ENCODE measurements around the gene PPP1R16B. TPM values are rescaled to one million over a fixed set of nuclear protein-coding genes. Genes with fewer than 3 reads are reported as not detected.
A peak's percentile ranks its signal among the peaks of the same experiment; 100 is the strongest.

Gene PPP1R16B
- total and polyA plus RNA-seq, 7 experiments from 2014 or later: 11.4 to 75.4 (median 21.5) TPM

- Mint-ChIP-seq H3K27ac (peak overlapping the region in 5 of 9 donors; percentile 35 to 82 (median 63)), H3K36me3 (peaks cover 4 to 19% (median 6%) of the 10 kb centered on the region in 5 donors), H3K4me1 (peaks cover 10 to 45% (median 34%) of the 10 kb centered on the region in 7 donors), H3K9me3 (peaks cover 0 to 17% (median 6%) of the 10 kb centered on the region in 11 donors), H3K27me3 (peaks cover 0 to 3% (median 0%) of the 10 kb centered on the region in 5 donors), H3K4me3 (no peak overlapping the region)
- Histone ChIP-seq H3K36me3 (ENCODE audit: control insufficient read depth in 2 of 3, insufficient read depth in 3 of 3, low read length in 3 of 3) (peaks cover 0 to 6% (median 0%) of the 10 kb centered on the region in 3 experiments), H3K27ac (ENCODE audit: low read depth, low read length) (no peak overlapping the region), H3K27me3 (ENCODE audit: control insufficient read depth in 2 of 2, insufficient read depth in 2 of 2, low read length in 2 of 2) (no peaks in the 10 kb centered on the region), H3K9me3 (ENCODE audit: control insufficient read depth in 2 of 3, low read length in 3 of 3) (peaks cover 0 to 5% (median 0%) of the 10 kb centered on the region in 3 experiments), H3K4me3 (ENCODE audit: low read length) (no peak overlapping the region), H3K4me1 (ENCODE audit: control insufficient read depth in 2 of 2, insufficient read depth in 2 of 2, low read length in 2 of 2) (peaks cover 10 to 18% of the 10 kb centered on the region in 2 donors)
- DNase-seq: no peak
- no peak for ATAC-seq
- intact Hi-C loops (cut with micrococcal nuclease): no loop called here
- POLR2A ChIA-PET: interaction anchor here (0.6 to 0.7 kb wide), 3 partner anchors 12 to 72 kb away, joined by 3 to 12 read pairs (median 4); no protein-coding TSS in a partner anchor
- CTCF ChIA-PET: no interaction called here
Observed at GRCh38 chr20:38800882-38801281, 4.6 kb upstream of the PPP1R16B start.

- Mint-ChIP-seq H3K36me3 (peaks cover 0 to 18% (median 0%) of the 10 kb centered on the region in 5 donors), H3K27me3 (peaks cover 0 to 3% (median 0%) of the 10 kb centered on the region in 5 donors), H3K27ac (peak overlapping the region; percentile 85 to 100 (median 97)), H3K4me1 (peaks cover 28 to 55% (median 45%) of the 10 kb centered on the region in 7 donors), H3K4me3 (peak overlapping the region; percentile 81 to 95 (median 92)), H3K9me3 (peaks cover 0 to 6% (median 0%) of the 10 kb centered on the region in 11 donors)
- ATAC-seq (no peak), DNase-seq (no peak)
- H3K36me3 ChIP-seq (ENCODE audit: control insufficient read depth in 2 of 3, insufficient read depth in 3 of 3, low read length in 3 of 3): peaks cover 0 to 9% (median 0%) of the 10 kb centered on the region in 3 experiments
- no peaks in the 10 kb centered on the region for H3K27me3 ChIP-seq (ENCODE audit: control insufficient read depth in 2 of 2, insufficient read depth in 2 of 2, low read length in 2 of 2)
- H3K9me3 ChIP-seq (ENCODE audit: control insufficient read depth in 2 of 3, low read length in 3 of 3): no peaks in the 10 kb centered on the region
- POLR2A ChIA-PET: interaction anchor here (0.6 to 3.8 kb wide), 5 partner anchors 52 to 1630 kb away, joined by 4 to 25 read pairs (median 6); partner anchors contain the start of gene ACTR5
- intact Hi-C loops (cut with micrococcal nuclease): loop anchor here (2.0 kb wide), 2 partner anchors 13 to 157 kb away; no protein-coding TSS in a partner anchor
- H3K27ac ChIP-seq (ENCODE audit: low read depth, low read length): peak overlapping the region; percentile 99
- H3K4me3 ChIP-seq (ENCODE audit: low read length): peak overlapping the region; percentile 12
- CTCF ChIA-PET: interaction anchor here (0.9 to 1.4 kb wide), 4 partner anchors 37 to 91 kb away, joined by 3 to 4 read pairs (median 4); no protein-coding TSS in a partner anchor
- H3K4me1 ChIP-seq (ENCODE audit: control insufficient read depth in 2 of 2, insufficient read depth in 2 of 2, low read length in 2 of 2): peaks cover 30 to 37% of the 10 kb centered on the region in 2 donors
Observed at GRCh38 chr20:38804221-38804620, 1.3 kb upstream of the PPP1R16B start.

GRCh38 chr20:38804682-38805501 lies 605 bp upstream of the PPP1R16B start:
- H3K4me1 Mint-ChIP-seq: peaks cover 30 to 54% (median 46%) of the 10 kb centered on the region in 7 donors
- ChIA-PET CTCF (interaction anchor here (0.9 to 1.4 kb wide), 6 partner anchors 36 to 90 kb away, joined by 3 to 6 read pairs (median 4); no protein-coding TSS in a partner anchor), POLR2A (interaction anchor here (0.6 to 3.8 kb wide), 15 partner anchors 17 to 1631 kb away, joined by 3 to 50 read pairs (median 4); partner anchors contain the start of genes ACTR5 and DHX35)
- DNase-seq: peak; percentile 56 to 92 (median 91)
- ATAC-seq: peak; percentile 88
- peak overlapping the region; percentile 99 for H3K27ac ChIP-seq (ENCODE audit: low read depth, low read length)
- H3K4me3 Mint-ChIP-seq: peak overlapping the region; percentile 81 to 95 (median 92)
- peak overlapping the region; percentile 85 to 100 (median 97) for H3K27ac Mint-ChIP-seq
- peak overlapping the region; percentile 86 for H3K4me3 ChIP-seq (ENCODE audit: low read length)
- peaks cover 0 to 3% (median 0%) of the 10 kb centered on the region in 5 donors for H3K27me3 Mint-ChIP-seq
- H3K4me1 ChIP-seq (ENCODE audit: control insufficient read depth in 2 of 2, insufficient read depth in 2 of 2, low read length in 2 of 2): peaks cover 30 to 41% of the 10 kb centered on the region in 2 donors
- intact Hi-C loops (cut with micrococcal nuclease): loop anchor here (1.0 to 5.0 kb wide), 12 partner anchors 14 to 158 kb away; partner anchors contain the start of genes ACTR5 (in 2 of the 2), DHX35 (in 1 of the 2) and FAM83D (in 1 of the 2)
- H3K9me3 Mint-ChIP-seq: peaks cover 0 to 5% (median 0%) of the 10 kb centered on the region in 11 donors
- no peaks in the 10 kb centered on the region for H3K27me3 ChIP-seq (ENCODE audit: control insufficient read depth in 2 of 2, insufficient read depth in 2 of 2, low read length in 2 of 2)
- H3K9me3 ChIP-seq (ENCODE audit: control insufficient read depth in 2 of 3, low read length in 3 of 3): no peaks in the 10 kb centered on the region
- H3K36me3 ChIP-seq (ENCODE audit: control insufficient read depth in 2 of 3, insufficient read depth in 3 of 3, low read length in 3 of 3): peaks cover 0 to 9% (median 0%) of the 10 kb centered on the region in 3 experiments
- H3K36me3 Mint-ChIP-seq: peaks cover 0 to 20% (median under 1%) of the 10 kb centered on the region in 5 donors

GRCh38 chr20:38805958-38806854 lies 709 bp downstream of the PPP1R16B start:
- DNase-seq (peak; percentile 15 to 63 (median 51)), ATAC-seq (peak; percentile 19)
- intact Hi-C loops (cut with micrococcal nuclease): loop anchor here (1.0 to 5.0 kb wide), 13 partner anchors 15 to 159 kb away; partner anchors contain the start of genes ACTR5 (in 2 of the 2), DHX35 (in 1 of the 2) and FAM83D (in 1 of the 2)
- Histone ChIP-seq H3K4me1 (ENCODE audit: control insufficient read depth in 2 of 2, insufficient read depth in 2 of 2, low read length in 2 of 2) (peaks cover 39 to 48% of the 10 kb centered on the region in 2 donors), H3K27me3 (ENCODE audit: control insufficient read depth in 2 of 2, insufficient read depth in 2 of 2, low read length in 2 of 2) (no peaks in the 10 kb centered on the region), H3K9me3 (ENCODE audit: control insufficient read depth in 2 of 3, low read length in 3 of 3) (no peaks in the 10 kb centered on the region), H3K27ac (ENCODE audit: low read depth, low read length) (peak overlapping the region; percentile 99), H3K4me3 (ENCODE audit: low read length) (peak overlapping the region; percentile 86), H3K36me3 (ENCODE audit: control insufficient read depth in 2 of 3, insufficient read depth in 3 of 3, low read length in 3 of 3) (peaks cover 0 to 12% (median under 1%) of the 10 kb centered on the region in 3 experiments)
- Mint-ChIP-seq H3K27me3 (peaks cover 0 to 3% (median 0%) of the 10 kb centered on the region in 5 donors), H3K4me1 (peaks cover 41 to 63% (median 58%) of the 10 kb centered on the region in 7 donors), H3K9me3 (peaks cover 0 to 5% (median 0%) of the 10 kb centered on the region in 11 donors), H3K4me3 (peak overlapping the region; percentile 81 to 95 (median 92)), H3K36me3 (peaks cover 3 to 29% (median 9%) of the 10 kb centered on the region in 5 donors), H3K27ac (peak overlapping the region; percentile 85 to 100 (median 97))
- POLR2A ChIA-PET: interaction anchor here (0.8 to 3.8 kb wide), 16 partner anchors 10 to 156 kb away, joined by 3 to 50 read pairs (median 4); partner anchors contain the start of genes ACTR5 and DHX35
- CTCF ChIA-PET: interaction anchor here (0.7 to 2.8 kb wide), 6 partner anchors 16 to 156 kb away, joined by 3 to 10 read pairs (median 4); partner anchors contain the start of gene DHX35

GRCh38 chr20:38806855-38807655 lies 1.6 kb downstream of the PPP1R16B start:
- H3K9me3 Mint-ChIP-seq: peaks cover 0 to 5% (median 0%) of the 10 kb centered on the region in 11 donors
- H3K4me1 Mint-ChIP-seq: peaks cover 46 to 71% (median 67%) of the 10 kb centered on the region in 7 donors
- Histone ChIP-seq H3K27me3 (ENCODE audit: control insufficient read depth in 2 of 2, insufficient read depth in 2 of 2, low read length in 2 of 2) (no peaks in the 10 kb centered on the region), H3K9me3 (ENCODE audit: control insufficient read depth in 2 of 3, low read length in 3 of 3) (no peaks in the 10 kb centered on the region), H3K4me3 (ENCODE audit: low read length) (peak overlapping the region; percentile 86), H3K4me1 (ENCODE audit: control insufficient read depth in 2 of 2, insufficient read depth in 2 of 2, low read length in 2 of 2) (peaks cover 47 to 49% of the 10 kb centered on the region in 2 donors), H3K27ac (ENCODE audit: low read depth, low read length) (peak overlapping the region; percentile 99), H3K36me3 (ENCODE audit: control insufficient read depth in 2 of 3, insufficient read depth in 3 of 3, low read length in 3 of 3) (peaks cover 0 to 12% (median 7%) of the 10 kb centered on the region in 3 experiments)
- peak; percentile 7 to 51 (median 27) for DNase-seq
- H3K36me3 Mint-ChIP-seq: peaks cover 3 to 34% (median 9%) of the 10 kb centered on the region in 5 donors
- peak; percentile 3 for ATAC-seq
- intact Hi-C loops (cut with micrococcal nuclease): loop anchor here in 1 of 2 donors (2.0 to 5.0 kb wide), 3 partner anchors 22 to 50 kb away; no protein-coding TSS in a partner anchor
- ChIA-PET CTCF (interaction anchor here (0.7 to 2.8 kb wide), 4 partner anchors 17 to 75 kb away, joined by 3 to 10 read pairs (median 4); no protein-coding TSS in a partner anchor), POLR2A (interaction anchor here (0.7 to 3.8 kb wide), 13 partner anchors 9 to 155 kb away, joined by 3 to 50 read pairs (median 4); partner anchors contain the start of genes ACTR5 and DHX35)
- peak overlapping the region; percentile 73 to 93 (median 88) for H3K4me3 Mint-ChIP-seq
- H3K27me3 Mint-ChIP-seq: peaks cover 0 to 3% (median 0%) of the 10 kb centered on the region in 5 donors
- peak overlapping the region; percentile 52 to 91 (median 85) for H3K27ac Mint-ChIP-seq
